Measurements from ENCODE around the gene RAB3D.
"Not testable (repeated sequence)": the region's sequence is repeated elsewhere in the genome, so short reads cannot be mapped to it uniquely, and the experiment has no call there.

DNA sequence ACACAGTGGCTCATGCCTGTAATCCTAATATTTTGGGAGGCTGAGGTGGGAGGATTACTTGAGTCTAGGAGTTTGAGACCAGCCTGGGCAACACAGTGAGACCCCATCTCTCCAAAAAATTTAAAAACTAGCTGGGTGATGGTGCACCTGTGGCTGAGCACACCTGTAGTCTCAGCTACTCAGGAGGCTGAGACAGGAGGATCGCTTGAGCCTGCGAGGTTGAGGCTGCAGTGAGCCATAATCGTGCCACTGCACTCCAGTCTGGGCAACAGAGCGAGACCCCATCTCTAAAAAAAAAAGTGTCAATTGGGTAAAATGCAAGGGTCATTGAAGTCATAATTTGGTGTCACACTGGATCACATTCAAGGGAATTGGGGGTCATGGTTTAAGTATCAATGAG lies 14.6 kb upstream of the RAB3D start:
- not testable (repeated sequence) for TF ChIP-seq CTCF (IDR thresholded peaks at IDR 0.05; ENCODE audit: insufficient read depth, low read length, poor library complexity, severe bottlenecking); EZH2phosphoT487 (conservative IDR thresholded peaks at IDR 0.05; ENCODE audit: low read length)

All from SU-DHL-6 (cell line).